Peyer's patch (tissue), 4 donors: Measurements from ENCODE around the gene ABL1. TPM values are rescaled to one million over a fixed set of nuclear protein-coding genes. Genes with fewer than 3 reads are reported as not detected.

Experiments
- DNase-seq, 3 donors: peaks; one replicate each; pipeline ENCODE4 v3.0.0-alpha.2; 2017 to 2019
- H3K27ac ChIP-seq, 4 donors: fragments of 200-600 bp; sonication (generic); one replicate each; pipeline ENCODE4 v1.5.1; 2016 to 2019
- H3K27me3 ChIP-seq, 2 donors: fragments of 200-600 bp; sonication (generic); one replicate each; pipeline ENCODE4 v1.5.1; 2019
- H3K36me3 ChIP-seq, 3 donors: fragments of 200-600 bp; sonication (generic); one replicate each; pipeline ENCODE4 v1.5.1; 2016 to 2019
- H3K4me1 ChIP-seq, 4 donors: fragments of 200-600 bp; sonication (generic); one replicate each; pipeline ENCODE4 v1.5.1; 2016 to 2019
- H3K4me3 ChIP-seq, 4 donors: fragments of 200-600 bp; sonication (generic); 1 replicate in 3 of 4; 2 replicates in 1 of 4; pipeline ENCODE4 v1.5.1; 2016 to 2019; ENCODE audit warnings: mild to moderate bottlenecking in 1 of 4
- H3K9me3 ChIP-seq, 4 donors: fragments of 200-600 bp; sonication (generic); one replicate each; pipeline ENCODE4 v1.5.1; 2016 to 2019; ENCODE audit warnings: mild to moderate bottlenecking in 1 of 4
- CTCF ChIP-seq, 6 experiments: fragments of 450-650 bp in 4 of 6; fragments of 200-600 bp in 2 of 6; sonication (generic) in 1 of 6; IDR thresholded peaks; one replicate each; pipeline ENCODE4 v1.5.1; 2017 to 2019; ENCODE audit warnings: antibody characterized with exemption in 6 of 6, mild to moderate bottlenecking in 3 of 6, moderate library complexity in 1 of 6
- POLR2A ChIP-seq, 2 donors: fragments of 450-650 bp; IDR thresholded peaks; one replicate each; pipeline ENCODE4 v1.5.1; 2017; ENCODE audit warnings: antibody characterized with exemption in 2 of 2, mild to moderate bottlenecking in 2 of 2, moderate library complexity in 2 of 2
- total RNA-seq, 4 donors: library from RNA; depleted of rRNA; stranded (reverse); fragments of >200 nt; gene quantifications; one replicate each; pipeline ENCODE4 v1.1.0, GENCODE V29; 2016

ABL1 gene
- total RNA-seq, 4 donors from 2014 or later, result 43.6 to 85.8 (median 67.4) TPM

DNA sequence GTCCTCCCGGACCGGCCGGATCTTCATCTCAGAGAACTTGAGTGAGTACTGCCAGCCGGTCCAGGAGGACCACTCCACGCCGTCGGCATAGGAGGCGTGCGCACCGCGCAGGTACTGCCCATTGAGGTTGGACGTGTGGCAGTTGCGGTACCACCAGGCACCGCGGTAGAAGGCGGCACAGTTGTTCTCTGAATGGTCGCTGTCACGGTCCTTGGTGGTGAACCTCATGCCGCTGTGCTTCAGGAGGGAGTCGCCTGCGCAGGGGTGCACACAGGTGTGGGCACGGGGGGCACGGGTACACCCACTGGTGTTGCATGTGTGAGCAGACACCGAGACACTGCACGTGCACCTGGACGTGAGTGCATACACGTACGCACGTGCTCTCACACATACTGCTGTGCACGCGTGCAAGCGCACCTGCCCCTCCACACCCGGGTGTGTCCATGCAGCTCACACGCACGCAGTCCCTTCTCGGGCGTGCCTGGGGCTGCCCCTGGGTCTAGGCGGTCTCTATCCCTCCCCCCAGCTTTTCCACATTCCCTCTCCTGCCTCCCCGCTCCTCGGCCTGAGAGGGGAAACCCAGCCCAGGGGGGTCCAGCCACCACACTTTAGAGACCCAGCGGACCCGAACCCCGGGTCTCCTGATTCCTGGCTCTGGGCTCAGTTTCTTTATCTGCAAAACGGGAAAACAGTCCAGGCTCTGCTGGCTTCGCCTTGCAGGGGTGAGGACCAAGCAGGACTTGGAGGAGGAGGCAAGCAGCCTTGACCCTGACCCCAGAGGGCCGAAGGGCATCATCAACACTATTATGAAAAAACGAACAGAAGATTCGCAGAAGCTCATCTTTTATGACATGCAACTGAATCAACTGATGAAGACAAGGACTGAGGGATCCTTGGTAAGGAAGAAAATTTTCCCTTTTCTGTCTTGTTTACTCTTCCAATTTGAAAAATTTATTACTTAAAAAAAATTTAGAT lies 69.3 kb downstream of the ABL1 start:
- H3K27ac ChIP-seq, result no peak overlapping the region
- no peaks in the 10 kb centered on the region for H3K4me1 ChIP-seq
- TF ChIP-seq CTCF (IDR thresholded peaks at IDR 0.05) (no peak), POLR2A (IDR thresholded peaks at IDR 0.05) (no peak)
- H3K4me3 ChIP-seq, result no peak overlapping the region
- no peaks in the 10 kb centered on the region for H3K27me3 ChIP-seq
- H3K36me3 ChIP-seq, result no peaks in the 10 kb centered on the region
- DNase-seq, result no peak
- no peaks in the 10 kb centered on the region for H3K9me3 ChIP-seq

DNA sequence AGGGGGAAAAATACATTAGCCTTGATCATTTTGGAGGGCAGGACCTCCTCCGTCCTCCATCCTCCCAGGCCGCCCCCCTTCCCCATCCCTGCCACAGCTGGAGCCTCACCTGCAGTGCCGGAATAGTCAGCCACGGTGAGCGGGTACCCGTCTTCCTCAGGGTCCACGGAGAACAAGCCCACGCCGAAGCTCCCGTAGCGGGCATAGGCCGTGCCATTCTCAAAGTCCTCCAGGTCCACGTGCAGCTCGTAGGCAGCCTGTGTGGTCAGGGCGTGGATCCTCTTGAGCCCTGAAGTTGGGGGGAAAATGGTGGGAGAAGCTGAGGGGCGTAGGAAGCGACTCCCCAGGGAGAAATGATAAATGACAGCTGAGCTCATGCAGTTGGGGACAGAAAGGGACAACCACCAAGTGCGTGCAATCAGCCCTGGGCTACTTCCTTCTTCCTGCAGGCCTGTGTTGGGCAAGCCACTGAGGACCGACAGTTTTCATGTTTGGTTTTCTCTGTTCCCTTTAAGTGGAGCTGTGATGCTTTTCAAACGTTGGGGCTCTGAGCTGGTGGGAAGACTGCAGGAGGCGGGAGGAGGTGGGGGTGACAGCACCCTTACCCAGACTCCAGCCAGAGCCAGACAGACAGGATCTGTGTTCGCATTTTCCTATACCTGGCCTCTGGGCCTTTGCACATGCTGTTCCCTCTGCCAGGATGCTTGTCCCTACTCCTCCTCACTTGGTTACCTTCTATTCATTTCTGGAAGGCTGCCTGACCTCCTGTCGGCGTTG lies 70.3 kb downstream of the ABL1 start:
- no peak for TF ChIP-seq CTCF (IDR thresholded peaks at IDR 0.05)
- TF ChIP-seq POLR2A (IDR thresholded peaks at IDR 0.05), result no peak
- no peaks in the 10 kb centered on the region for H3K4me1 ChIP-seq
- DNase-seq, result no peak

GRCh38 chr9:130905902-130906734 lies 71.1 kb downstream of the ABL1 start:
- Histone ChIP-seq H3K9me3 (no peaks in the 10 kb centered on the region), H3K27ac (no peak overlapping the region), H3K4me3 (no peak overlapping the region), H3K36me3 (no peaks in the 10 kb centered on the region), H3K27me3 (no peaks in the 10 kb centered on the region), H3K4me1 (no peaks in the 10 kb centered on the region)
- no peak for TF ChIP-seq POLR2A (IDR thresholded peaks at IDR 0.05)
- no peak for TF ChIP-seq CTCF (IDR thresholded peaks at IDR 0.05)
- DNase-seq, result no peak

More for the DNA sequence above, 70.3 kb downstream of the ABL1 start:
- Histone ChIP-seq H3K27me3 (no peaks in the 10 kb centered on the region), H3K9me3 (no peaks in the 10 kb centered on the region), H3K27ac (no peak overlapping the region), H3K4me3 (no peak overlapping the region), H3K36me3 (no peaks in the 10 kb centered on the region)

GRCh38 chr9:130906735-130907416 lies 71.8 kb downstream of the ABL1 start:
- no peaks in the 10 kb centered on the region for H3K27me3 ChIP-seq

More at GRCh38 chr9:130906735-130907416, 71.8 kb downstream of the ABL1 start:
- TF ChIP-seq CTCF (IDR thresholded peaks at IDR 0.05), result no peak
- no peak for TF ChIP-seq POLR2A (IDR thresholded peaks at IDR 0.05)
- Histone ChIP-seq H3K4me1 (no peaks in the 10 kb centered on the region), H3K4me3 (no peak overlapping the region), H3K36me3 (no peaks in the 10 kb centered on the region), H3K27ac (no peak overlapping the region), H3K9me3 (no peaks in the 10 kb centered on the region)
- DNase-seq, result no peak
